ENCODE results near the gene SIVA1.

Gene SIVA1

GRCh38 chr14:104797115-104798044, 44.4 kb downstream of the SIVA1 start:
- no peak for DNase-seq (ENCODE audit: low spot score)

GRCh38 chr14:104798300-104799243, 45.6 kb downstream of the SIVA1 start:
- DNase-seq (ENCODE audit: low spot score) = no peak

GRCh38 chr14:104799244-104800014, 46.5 kb downstream of the SIVA1 start:
- DNase-seq (ENCODE audit: low spot score) = no peak

GRCh38 chr14:104800015-104800770, 47.2 kb downstream of the SIVA1 start:
- DNase-seq (ENCODE audit: low spot score) = no peak

- no peak for DNase-seq (ENCODE audit: low spot score)
Measured at GRCh38 chr14:104800771-104801519, 48.0 kb downstream of the SIVA1 start, which contains the start of gene ZBTB42. Gene ZBTB42 (plus strand): TSS chr14:104801101. CDS start chr14:104801198, 97 bp downstream.

- no peak for DNase-seq (ENCODE audit: low spot score)
Measured at GRCh38 chr14:104801520-104802393, 48.8 kb downstream of the SIVA1 start.

- no peak for DNase-seq (ENCODE audit: low spot score)
Measured at GRCh38 chr14:104802394-104803184, 49.6 kb downstream of the SIVA1 start.

- no peak for DNase-seq (ENCODE audit: low spot score)
Measured at GRCh38 chr14:104803280-104803911, 50.4 kb downstream of the SIVA1 start.

- no peak for DNase-seq (ENCODE audit: low spot score)
Measured at GRCh38 chr14:104803912-104804410, 51.0 kb downstream of the SIVA1 start.

- no peak for DNase-seq (ENCODE audit: low spot score)
Measured at GRCh38 chr14:104804481-104805325, 51.8 kb downstream of the SIVA1 start.

- DNase-seq (ENCODE audit: low spot score) = no peak
Measured at GRCh38 chr14:104805326-104805678, 52.4 kb downstream of the SIVA1 start.

GRCh38 chr14:104805941-104806624, 53.1 kb downstream of the SIVA1 start:
- no peak for DNase-seq (ENCODE audit: low spot score)

- DNase-seq (ENCODE audit: low spot score) = no peak
Measured at GRCh38 chr14:104806625-104807465, 53.9 kb downstream of the SIVA1 start.

GRCh38 chr14:104808456-104808855, 55.5 kb downstream of the SIVA1 start:
- no peak for DNase-seq (ENCODE audit: low spot score)
